GM21619 (cell line): ENCODE data around the gene SFXN3.
A peak's percentile ranks its signal among the peaks of the same experiment; 100 is the strongest.

Source experiments
- ATAC-seq: cut with Tn5 transposase; IDR thresholded peaks from one replicate; pipeline ENCODE4 v1.9.1; 2021; ENCODE audit not compliant: unreplicated experiment

Gene SFXN3

DNA sequence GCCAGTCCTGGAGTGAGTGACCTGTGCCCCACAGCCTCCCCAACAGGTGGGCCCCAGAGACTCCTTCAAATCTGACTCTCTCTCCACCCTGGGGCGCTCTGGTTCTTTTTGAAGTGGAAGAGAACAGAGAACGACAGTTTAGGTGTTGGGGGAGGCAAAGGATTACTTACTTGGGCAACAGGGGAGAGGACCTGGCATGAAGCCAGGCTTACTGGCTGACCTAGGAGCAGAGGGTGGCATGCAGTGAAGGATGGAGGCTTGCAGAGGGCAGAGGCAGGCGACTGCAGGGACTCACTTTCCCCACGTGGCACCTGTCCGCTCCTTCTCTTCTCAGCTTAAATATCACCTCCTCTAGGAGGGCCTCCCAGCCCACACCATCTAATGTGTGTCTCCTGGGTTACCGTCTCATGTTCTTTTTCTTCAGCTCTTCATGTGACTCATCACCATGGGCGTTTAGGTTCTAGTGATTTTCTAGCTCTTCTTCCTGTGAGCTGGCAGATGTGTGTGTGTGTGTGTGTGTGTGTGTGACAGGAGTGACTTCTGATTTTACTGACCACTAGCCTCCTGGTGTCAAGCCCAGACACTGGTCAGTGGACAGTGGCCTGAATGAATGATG is 16.0 kb upstream of the SFXN3 start:
- no peak for ATAC-seq

DNA sequence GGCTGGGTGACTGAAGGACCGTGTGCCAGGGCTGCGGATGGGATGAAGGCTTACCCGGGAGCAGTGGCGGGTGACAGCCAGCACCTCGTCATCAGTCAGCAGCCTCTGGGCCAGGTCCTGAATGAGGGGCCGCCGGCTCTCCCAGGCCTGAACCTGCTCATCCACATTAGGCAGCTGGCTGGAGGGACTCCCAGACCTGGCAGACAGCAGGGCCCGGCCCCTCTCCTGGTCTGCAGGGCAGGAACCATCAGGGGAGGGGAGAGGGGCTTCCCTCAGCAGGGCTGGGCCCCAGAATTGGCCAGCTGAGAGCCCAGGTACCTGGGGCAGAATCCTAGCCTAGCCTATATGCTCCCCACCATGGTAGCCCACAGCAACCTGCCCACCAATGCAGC is 15.5 kb upstream of the SFXN3 start:
- no peak for ATAC-seq

- no peak for ATAC-seq
Observed at GRCh38 chr10:101016814-101017213, 14.2 kb upstream of the SFXN3 start.

GRCh38 chr10:101018118-101018599 is 12.9 kb upstream of the SFXN3 start:
- ATAC-seq, result no peak

DNA sequence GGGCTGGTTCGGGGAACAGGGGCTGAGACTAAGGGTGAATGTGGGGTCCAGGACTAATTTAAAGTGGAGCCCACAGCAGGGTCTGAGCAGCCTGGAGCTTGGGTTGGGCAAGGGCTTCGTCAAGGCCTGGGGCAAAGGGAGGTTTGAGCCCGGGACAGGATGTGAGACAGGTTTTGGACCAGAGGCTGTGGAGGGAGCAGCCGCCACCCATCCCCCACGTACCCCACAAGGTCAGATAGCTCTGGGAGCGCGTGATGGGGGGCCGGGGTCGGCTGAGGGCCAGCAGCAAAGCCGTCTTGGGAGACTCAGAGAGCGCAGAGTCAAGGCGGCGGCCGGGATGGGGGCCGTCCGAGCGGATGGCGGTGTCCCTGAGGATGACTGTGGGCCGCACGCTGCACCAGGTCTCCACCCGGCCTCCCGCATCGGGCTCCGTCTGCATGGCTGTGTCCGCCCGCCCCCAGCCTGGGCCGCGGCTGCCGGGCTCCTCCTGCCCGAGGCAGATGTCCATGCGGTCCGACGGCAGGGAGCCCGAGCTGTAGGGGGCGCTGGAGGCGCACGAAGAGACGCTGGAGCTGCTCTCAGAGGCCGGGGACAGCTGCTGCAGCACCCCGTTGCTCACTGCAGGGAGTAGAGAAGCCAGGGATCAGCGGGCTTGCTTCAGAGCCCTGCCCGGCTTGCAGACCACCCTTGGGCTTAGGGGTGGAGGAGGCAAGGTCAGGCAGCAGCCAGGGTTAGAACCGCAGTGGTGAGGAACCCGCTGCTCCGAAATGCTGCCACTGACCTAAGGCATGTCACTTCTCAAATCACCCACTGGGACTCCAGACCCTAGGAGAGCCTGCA is 12.2 kb upstream of the SFXN3 start:
- ATAC-seq, result no peak

DNA sequence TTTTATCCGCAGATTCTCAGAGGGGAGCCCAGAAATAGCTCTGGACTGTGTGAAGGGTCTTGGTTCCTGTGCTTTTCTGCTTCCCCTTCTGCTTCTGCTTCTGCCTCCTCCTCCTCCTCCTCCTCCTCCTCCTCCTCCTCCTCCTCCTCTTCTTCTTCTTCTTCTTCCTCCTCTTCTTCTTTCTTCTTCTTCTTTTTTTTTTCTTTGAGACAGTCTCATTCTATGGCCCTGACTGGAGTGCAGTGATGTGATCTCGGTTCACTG is 11.7 kb upstream of the SFXN3 start:
- ATAC-seq, result no peak

- no peak for ATAC-seq
Observed at GRCh38 chr10:101020427-101021075, 10.5 kb upstream of the SFXN3 start.

DNA sequence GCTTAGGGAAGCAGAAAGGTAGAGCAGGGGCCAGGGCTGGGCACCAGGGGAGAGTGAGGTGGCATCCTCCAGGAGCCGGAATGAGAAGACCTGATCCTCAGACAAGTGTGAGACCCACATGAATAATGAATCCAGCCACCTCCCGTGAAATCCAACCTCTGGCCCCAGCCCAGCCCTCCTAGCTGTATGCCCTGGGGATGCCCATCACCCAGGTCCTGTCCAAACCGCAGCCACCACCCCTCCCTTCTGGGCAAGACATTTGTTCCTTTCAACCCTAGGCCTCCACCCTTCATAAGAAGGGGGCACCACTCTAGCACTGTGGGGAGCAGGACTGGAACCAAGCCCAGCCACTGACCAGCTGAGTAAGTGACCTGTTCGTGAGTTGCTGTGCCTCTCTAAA is 9.8 kb upstream of the SFXN3 start:
- no peak for ATAC-seq

DNA sequence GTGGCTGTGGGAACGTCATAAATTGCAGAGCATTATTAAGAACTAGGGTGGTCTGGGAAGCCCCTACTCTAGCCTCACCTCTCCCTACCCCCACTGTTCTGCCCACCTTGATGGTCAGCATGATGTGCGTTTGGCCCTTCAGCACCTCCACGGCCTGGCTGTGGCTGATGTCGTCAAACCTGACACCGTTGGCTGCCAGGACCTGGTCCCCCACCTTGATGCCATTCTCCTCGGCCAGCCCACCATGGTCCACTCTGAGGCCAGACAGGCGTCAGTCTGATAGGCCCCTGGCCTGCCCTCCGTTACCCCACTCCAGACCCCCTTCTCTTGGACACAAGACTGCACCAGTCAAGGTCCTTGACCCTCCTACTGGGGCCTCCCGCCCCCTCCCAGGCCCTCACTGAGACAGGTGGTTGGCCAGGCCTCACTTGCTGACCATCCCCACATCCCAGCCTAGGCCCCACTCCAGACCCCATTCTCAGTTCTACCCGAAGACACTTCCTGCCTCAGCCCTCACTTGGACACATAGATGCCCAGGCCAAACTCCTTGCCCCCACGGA is 9.3 kb upstream of the SFXN3 start:
- no peak for ATAC-seq

GRCh38 chr10:101022967-101023705 is 7.9 kb upstream of the SFXN3 start:
- ATAC-seq, result no peak

GRCh38 chr10:101027106-101027720 is 3.8 kb upstream of the SFXN3 start:
- ATAC-seq, result no peak

- ATAC-seq, result no peak
Observed at GRCh38 chr10:101028446-101029337, 2.3 kb upstream of the SFXN3 start.

GRCh38 chr10:101029520-101030295 is 1.3 kb upstream of the SFXN3 start:
- no peak for ATAC-seq

- ATAC-seq, result no peak
Observed at GRCh38 chr10:101030496-101031127, 422 bp upstream of the SFXN3 start.

DNA sequence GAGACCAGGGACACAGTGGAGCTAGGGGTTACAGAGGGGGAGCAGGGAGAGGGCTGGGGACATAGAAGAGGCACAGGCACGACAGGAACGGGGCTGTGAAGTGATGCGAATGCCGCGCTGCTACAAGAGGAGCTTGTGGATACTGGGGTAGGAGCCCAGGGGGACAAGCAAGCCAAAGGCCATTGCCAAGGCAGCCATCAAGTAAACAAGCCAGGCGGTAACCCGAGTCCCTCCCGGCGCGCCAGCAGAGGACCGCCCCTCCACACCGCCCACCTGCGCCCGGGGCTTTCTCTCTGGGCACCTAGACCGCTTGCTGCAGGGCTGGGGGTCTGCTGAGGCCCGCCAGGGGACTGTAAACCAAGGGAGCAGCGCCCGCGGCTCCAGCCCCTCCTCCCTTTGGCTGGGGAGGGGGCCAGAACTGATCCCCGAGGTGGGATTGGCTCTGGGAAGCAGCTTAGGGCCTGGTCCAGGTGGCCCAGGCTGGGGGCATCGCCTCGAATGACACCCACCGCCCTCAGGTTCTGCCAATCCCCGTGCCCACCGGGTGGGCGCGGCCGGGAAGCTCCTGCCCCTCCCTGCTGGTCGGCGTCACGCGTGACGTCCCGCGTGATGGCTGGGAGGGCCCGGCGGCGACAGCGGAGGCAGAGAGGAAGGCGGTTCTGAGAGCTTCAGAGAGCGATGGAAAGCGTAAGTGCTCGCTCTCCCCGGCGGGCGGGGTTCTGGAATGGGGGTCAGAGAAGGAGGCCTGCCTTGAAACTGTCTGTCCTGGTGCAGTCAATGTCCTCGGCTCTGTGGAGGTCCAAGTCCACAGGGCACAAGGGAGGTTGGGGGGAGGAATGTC is 982 bp downstream of the SFXN3 start:
- ATAC-seq, result peak; percentile 35

GRCh38 chr10:101032637-101033224 is 1.7 kb downstream of the SFXN3 start:
- peak; percentile 4 for ATAC-seq

- ATAC-seq, result no peak
Observed at GRCh38 chr10:101033276-101033675, 2.2 kb downstream of the SFXN3 start.
